ENCODE measurements around the gene CTDSPL.
"Not testable (repeated sequence)": the region's sequence is repeated elsewhere in the genome, so short reads cannot be mapped to it uniquely, and the experiment has no call there.

CTDSPL gene, protein sequence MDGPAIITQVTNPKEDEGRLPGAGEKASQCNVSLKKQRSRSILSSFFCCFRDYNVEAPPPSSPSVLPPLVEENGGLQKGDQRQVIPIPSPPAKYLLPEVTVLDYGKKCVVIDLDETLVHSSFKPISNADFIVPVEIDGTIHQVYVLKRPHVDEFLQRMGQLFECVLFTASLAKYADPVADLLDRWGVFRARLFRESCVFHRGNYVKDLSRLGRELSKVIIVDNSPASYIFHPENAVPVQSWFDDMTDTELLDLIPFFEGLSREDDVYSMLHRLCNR

GRCh38 chr3:37861620-37862041 lies at the start of gene CTDSPL:
CTDSPL (plus strand) TSS chr3:37861880; CDS start chr3:37862200, 320 bp downstream.
- peak; percentile 65 for DNase-seq

GRCh38 chr3:37812499-37812896 lies 49.2 kb upstream of the CTDSPL start:
- no peak for DNase-seq

DNA sequence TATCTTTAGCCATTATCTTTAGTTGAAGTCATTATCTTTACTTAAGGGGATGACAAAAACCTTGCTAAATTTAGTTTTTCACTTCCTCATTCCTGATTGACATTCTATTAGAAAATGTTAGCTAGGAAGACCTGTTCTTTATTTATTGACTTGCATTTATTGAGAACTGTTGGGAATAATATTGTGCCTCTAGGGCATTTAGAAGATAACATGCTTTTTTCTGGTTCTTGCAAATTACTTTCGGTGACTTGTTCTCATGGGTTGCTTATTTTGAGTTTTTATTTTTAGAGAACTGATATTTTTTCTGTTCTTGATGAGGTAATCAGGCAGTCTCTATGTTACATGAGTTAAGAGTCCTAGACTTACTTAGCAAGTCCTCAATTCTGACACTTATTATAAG lies 48.3 kb upstream of the CTDSPL start:
- peak; percentile 30 for DNase-seq

- peak; percentile 71 for DNase-seq
Measured at GRCh38 chr3:37814547-37814946, 47.1 kb upstream of the CTDSPL start.

GRCh38 chr3:37815156-37815555 lies 46.5 kb upstream of the CTDSPL start:
- DNase-seq, result not testable (repeated sequence)

- DNase-seq, result no peak
Measured at GRCh38 chr3:37816271-37816670, 45.4 kb upstream of the CTDSPL start.

DNA sequence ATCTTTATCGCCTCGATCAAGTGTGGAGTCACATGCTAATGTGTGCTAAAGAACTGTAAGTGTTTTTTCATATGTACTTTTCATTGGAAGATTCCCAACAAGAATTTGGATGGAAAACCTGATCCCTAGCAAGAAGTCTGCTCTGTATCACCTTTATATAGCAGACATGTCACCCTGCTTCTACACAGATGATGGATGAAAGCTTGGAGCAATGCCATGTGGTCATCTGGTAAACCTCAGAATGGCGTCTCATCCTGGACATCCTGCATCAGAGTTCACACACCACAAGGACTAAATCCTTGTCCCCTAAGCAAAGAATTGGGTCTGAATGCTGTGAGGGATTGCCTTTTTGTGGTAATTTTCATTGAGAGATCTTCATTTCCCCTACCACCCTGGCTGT lies 42.1 kb upstream of the CTDSPL start:
- DNase-seq, result peak; percentile 13

GRCh38 chr3:37820286-37820685 lies 41.4 kb upstream of the CTDSPL start:
- DNase-seq, result no peak

- DNase-seq, result no peak
Measured at GRCh38 chr3:37823189-37823588, 38.5 kb upstream of the CTDSPL start.

GRCh38 chr3:37824090-37824953 lies 37.4 kb upstream of the CTDSPL start:
- peak; percentile 19 for DNase-seq

GRCh38 chr3:37824954-37825328 lies 36.7 kb upstream of the CTDSPL start:
- no peak for DNase-seq

- no peak for DNase-seq
Measured at GRCh38 chr3:37825744-37826400, 35.8 kb upstream of the CTDSPL start.

DNA sequence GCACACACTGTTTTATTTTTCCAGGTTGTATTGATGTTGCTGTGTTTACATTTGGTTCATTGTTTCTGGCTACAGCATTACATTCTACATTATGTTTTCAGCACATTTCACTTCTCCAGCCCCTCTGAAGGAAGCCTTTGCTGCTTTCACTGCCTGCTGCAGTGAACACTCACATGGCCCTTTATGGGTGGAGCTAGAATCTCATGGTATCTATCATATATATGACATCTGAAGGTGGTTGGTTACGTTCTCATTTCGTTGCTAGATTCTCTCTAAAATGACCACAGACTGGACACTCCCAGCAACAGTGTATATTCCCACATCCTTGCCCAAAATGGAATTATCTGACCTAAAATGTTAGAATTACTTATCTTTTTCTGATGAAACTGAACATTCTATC lies 35.2 kb upstream of the CTDSPL start:
- DNase-seq, result no peak

DNA sequence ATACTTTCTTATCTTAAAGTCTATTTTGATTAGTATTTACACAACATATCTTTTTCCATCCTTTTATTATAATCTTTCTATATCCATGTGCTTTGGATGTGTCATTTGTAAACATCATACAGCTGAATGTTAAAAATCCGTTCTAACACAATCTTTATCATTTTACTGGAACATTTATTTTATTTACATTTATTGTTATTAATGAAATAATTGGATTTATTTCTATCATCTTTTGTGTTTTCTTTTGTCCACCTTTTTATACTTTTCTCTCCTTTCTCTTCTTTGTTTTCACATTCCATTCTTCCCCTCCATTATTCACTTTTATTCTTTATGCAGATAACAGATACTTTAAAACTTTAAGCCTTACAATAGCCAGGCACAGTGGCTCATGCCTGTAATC lies 34.7 kb upstream of the CTDSPL start:
- no peak for DNase-seq

- no peak for DNase-seq
Measured at GRCh38 chr3:37832480-37832879, 29.2 kb upstream of the CTDSPL start.

- DNase-seq, result peak; percentile 55
Measured at GRCh38 chr3:37833302-37834186, 28.1 kb upstream of the CTDSPL start.

GRCh38 chr3:37836589-37836988 lies 25.1 kb upstream of the CTDSPL start:
- no peak for DNase-seq

DNA sequence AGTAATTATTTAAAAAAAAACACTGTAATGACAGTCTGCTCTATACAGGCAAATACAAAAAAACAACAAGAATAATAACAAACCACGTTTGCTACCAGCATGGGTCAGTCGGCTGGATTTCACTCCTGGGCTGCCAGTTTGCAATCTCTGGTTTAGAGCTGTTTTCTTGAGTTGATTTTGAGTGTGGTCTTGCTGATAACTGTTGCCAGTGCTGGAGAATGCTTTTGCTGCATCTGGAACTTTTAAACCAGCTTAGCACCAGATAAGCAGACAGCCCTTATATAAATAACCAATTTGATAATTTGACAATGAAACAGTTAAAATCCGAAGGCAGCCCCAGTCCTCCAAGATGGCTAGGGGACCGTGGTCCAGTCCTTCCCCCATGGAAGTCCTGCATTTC lies 14.0 kb upstream of the CTDSPL start:
- DNase-seq, result peak; percentile 83

- DNase-seq, result no peak
Measured at GRCh38 chr3:37849146-37849923, 12.3 kb upstream of the CTDSPL start.

- no peak for DNase-seq
Measured at GRCh38 chr3:37852097-37852496, 9.6 kb upstream of the CTDSPL start.

- DNase-seq, result no peak
Measured at GRCh38 chr3:37852771-37853170, 8.9 kb upstream of the CTDSPL start.

Measured in hematopoietic multipotent progenitor cell treated with erythropoietin and hydrocortisone succinate and interleukin-3 and kit ligand, for 4 days (in vitro differentiated cells).